SK-N-SH (cell line): ENCODE results near the gene POLR3G. TPM values are rescaled to one million over a fixed set of nuclear protein-coding genes. Genes with fewer than 3 reads are reported as not detected.
A peak's percentile ranks its signal among the peaks of the same experiment; 100 is the strongest.

Source experiments
- CTCF ChIA-PET: fragments of 300-600, 350-600 bp; formaldehyde crosslinking; extraction: SDS; loops from one replicate; lab custom pipeline; 2021; lab: Yijun Ruan, JAX
- POLR2A ChIA-PET: fragments of 350-600 bp; sonication (Branson Sonifier 250); formaldehyde crosslinking; extraction: SDS; loops from one replicate; lab custom pipeline; 2020; ENCODE audit warnings: antibody characterized with exemption, inconsistent platforms; lab: Yijun Ruan, JAX
- DNase-seq: peaks from one replicate; pipeline ENCODE4 v3.0.0; 2012
- H2AFZ ChIP-seq: fragments of 200-600 bp; sonication (generic); 2 replicates; pipeline ENCODE4 v1.8.1; 2016; ENCODE audit warnings: antibody characterized with exemption, mild to moderate bottlenecking, low read depth
- H3F3A ChIP-seq: fragments of 200-600 bp; sonication (generic); replicated peaks from 2 replicates; pipeline ENCODE3; 2016; ENCODE audit warnings: antibody characterized with exemption, mild to moderate bottlenecking; ENCODE audit not compliant: insufficient read depth
- H3K27ac ChIP-seq, 2 experiments: fragments of 200-500 bp in 1 of 2; fragments of 200-600 bp in 1 of 2; sonication (Bioruptor generic) in 1 of 2; sonication (generic), shearing (Covaris generic) in 1 of 2; 2 replicates each; pipeline versions ENCODE4 v1.5.1 to v1.6.1; 2014 to 2016; ENCODE audit warnings: low read depth in 2 of 2, inconsistent platforms in 1 of 2, low read length in 1 of 2, mild to moderate bottlenecking in 1 of 2, mixed read lengths in 1 of 2
- H3K27me3 ChIP-seq: fragments of 200-600 bp; sonication (generic), shearing (Covaris generic); 2 replicates; pipeline ENCODE4 v1.6.1; 2016; ENCODE audit warnings: mixed run types; ENCODE audit not compliant: insufficient read depth
- H3K36me3 ChIP-seq, 2 experiments: fragments of 200-500 bp in 1 of 2; fragments of 200-600 bp in 1 of 2; sonication (Bioruptor generic) in 1 of 2; sonication (generic) in 1 of 2; replicated peaks in 1 of 2; 2 replicates each; pipeline versions ENCODE3 to v1.5.1; 2014 to 2016; ENCODE audit warnings: low read length in 1 of 2, mild to moderate bottlenecking in 1 of 2; ENCODE audit not compliant: insufficient read depth in 2 of 2, control insufficient read depth in 1 of 2
- H3K4me1 ChIP-seq, 2 experiments: fragments of 200-500 bp in 1 of 2; fragments of 200-600 bp in 1 of 2; sonication (Bioruptor generic) in 1 of 2; sonication (generic), shearing (Covaris generic) in 1 of 2; 2 replicates each; pipeline versions ENCODE4 v1.5.1 to v1.6.1; 2014 to 2016; ENCODE audit warnings: low read depth in 1 of 2, low read length in 1 of 2, mixed run types in 1 of 2; ENCODE audit not compliant: insufficient read depth in 2 of 2, control insufficient read depth in 1 of 2
- H3K4me2 ChIP-seq: fragments of 200-600 bp; sonication (generic), shearing (Covaris generic); 2 replicates; pipeline ENCODE4 v1.6.1; 2017; ENCODE audit warnings: mixed run types
- H3K4me3 ChIP-seq, 2 experiments: fragments of 200-500 bp in 1 of 2; fragments of 200-600 bp in 1 of 2; sonication (Bioruptor generic) in 1 of 2; sonication (generic), shearing (Covaris generic) in 1 of 2; 2 replicates each; pipeline versions ENCODE4 v1.5.1 to v1.8.1; 2014 to 2016; ENCODE audit warnings: low read depth in 2 of 2, inconsistent platforms in 1 of 2, low read length in 1 of 2, mild to moderate bottlenecking in 1 of 2, mixed read lengths in 1 of 2, moderate library complexity in 1 of 2
- H3K79me2 ChIP-seq: fragments of 200-600 bp; sonication (generic); 2 replicates; pipeline ENCODE4 v1.8.1; 2017; ENCODE audit warnings: mild to moderate bottlenecking; ENCODE audit not compliant: insufficient read depth
- H3K9ac ChIP-seq: fragments of 200-600 bp; sonication (generic); 2 replicates; pipeline ENCODE4 v1.6.1; 2017; ENCODE audit warnings: mixed run types
- H3K9me2 ChIP-seq: fragments of 200-600 bp; sonication (generic); 2 replicates; pipeline ENCODE4 v1.6.1; 2017; ENCODE audit warnings: mixed run types
- H3K9me3 ChIP-seq: fragments of 200-600 bp; sonication (generic); 2 replicates; pipeline ENCODE4 v1.6.1; 2017; ENCODE audit warnings: mixed run types, mild to moderate bottlenecking, moderate library complexity
- H4K20me1 ChIP-seq: fragments of 200-600 bp; sonication (generic); 2 replicates; pipeline ENCODE4 v1.6.1; 2017; ENCODE audit warnings: mild to moderate bottlenecking, mixed run types; ENCODE audit not compliant: insufficient read depth
- EP300 ChIP-seq, 2 experiments: IDR thresholded peaks; 2 replicates each; pipeline versions ENCODE4 v1.4.0 to v1.6.1; 2012; ENCODE audit warnings: borderline replicate concordance in 1 of 2, low read depth in 1 of 2, low read length in 1 of 2
- FOSL2 ChIP-seq: IDR thresholded peaks from 2 replicates; pipeline ENCODE4 v1.4.0; 2012; ENCODE audit warnings: low read depth, mild to moderate bottlenecking, moderate library complexity, borderline replicate concordance
- JUND ChIP-seq: IDR thresholded peaks from 2 replicates; pipeline ENCODE4 v1.4.0; 2012
- MEF2A ChIP-seq: IDR thresholded peaks from 2 replicates; pipeline ENCODE4 v1.4.0; 2012; ENCODE audit warnings: low read depth, borderline replicate concordance
- MXI1 ChIP-seq: IDR thresholded peaks from 2 replicates; pipeline ENCODE4 v1.6.1; 2012; ENCODE audit warnings: mild to moderate bottlenecking, low read depth, low read length, improper control_type of control experiment
- NFIC ChIP-seq: IDR thresholded peaks from 2 replicates; pipeline ENCODE4 v1.4.0; 2012; ENCODE audit warnings: borderline replicate concordance
- NRF1 ChIP-seq: IDR thresholded peaks from 2 replicates; pipeline ENCODE4 v1.6.1; 2012; ENCODE audit warnings: low read depth, mild to moderate bottlenecking, low read length
- RAD21 ChIP-seq: IDR thresholded peaks from 2 replicates; pipeline ENCODE4 v1.6.1; 2012; ENCODE audit warnings: mild to moderate bottlenecking, low read length
- RCOR1 ChIP-seq: fragments of 150-350 bp; IDR thresholded peaks from 2 replicates; pipeline ENCODE4 v1.6.1; 2017; ENCODE audit warnings: antibody characterized with exemption, low read length
- RFX5 ChIP-seq: IDR thresholded peaks from 2 replicates; pipeline ENCODE4 v1.6.1; 2012; ENCODE audit warnings: mild to moderate bottlenecking, improper control_type of control experiment, low read length
- RXRA ChIP-seq: IDR thresholded peaks from 2 replicates; pipeline ENCODE4 v1.4.0; 2012; ENCODE audit warnings: low read depth, mild to moderate bottlenecking, borderline replicate concordance
- TCF12 ChIP-seq: IDR thresholded peaks from 2 replicates; pipeline ENCODE4 v1.4.0; 2012
- WGBS: methylation state at CpG from one replicate; pipeline ENCODE4 v1.1.6; 2017; ENCODE audit warnings: low lambda C conversion rate; 5-methylcytosine and 5-hydroxymethylcytosine counted together
- polyA plus RNA-seq, 3 experiments: library from polyadenylated mRNA; depleted of rRNA; stranded (reverse); fragments of >200 nt; gene quantifications; 2 replicates each; pipeline ENCODE4 v1.2.3, GENCODE V29; 2012
- TF ChIP-seq, protein P1 (sequence below): IDR thresholded peaks from 2 replicates; pipeline ENCODE4 v1.4.0; 2012; ENCODE audit warnings: low read depth, borderline replicate concordance
- TF ChIP-seq, protein P2 (sequence below): IDR thresholded peaks from 2 replicates; pipeline ENCODE4; 2012
- TF ChIP-seq, protein P3 (sequence below): fragments of 150-350 bp; IDR thresholded peaks from 2 replicates; pipeline ENCODE4 v1.6.1; 2017; ENCODE audit warnings: antibody characterized with exemption, low read length, low read depth, borderline replicate concordance
- TF ChIP-seq, protein P4 (sequence below): IDR thresholded peaks from 2 replicates; pipeline ENCODE4 v1.6.1; 2012; ENCODE audit warnings: mild to moderate bottlenecking, low read depth, low read length, moderate library complexity

Gene POLR3G
- polyA plus RNA-seq, 1 of the 3 experiments (the other 2 are of a cell fraction), result 17.1 TPM

DNA sequence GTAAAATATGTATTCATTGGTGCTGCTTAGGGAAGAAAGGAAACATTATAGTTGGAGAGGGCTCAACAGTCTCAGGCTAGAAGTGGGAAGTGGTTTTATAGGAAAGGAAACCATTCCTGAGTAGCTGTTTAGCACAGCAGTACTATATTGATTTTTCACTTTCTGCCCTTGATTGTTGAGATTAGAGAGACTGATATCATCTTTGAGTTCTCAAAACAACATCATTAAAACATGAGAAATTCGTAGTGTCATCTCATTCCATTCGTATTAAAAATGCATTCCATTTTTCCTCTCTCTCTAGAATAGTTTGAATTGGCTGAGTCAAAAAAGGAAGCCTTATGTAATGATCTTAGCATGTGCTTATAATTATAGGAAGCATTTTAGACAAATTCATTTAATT is 14.1 kb downstream of the POLR3G start:
- H3K4me3 ChIP-seq, result no peak overlapping the region
- H3K9me2 ChIP-seq, result no peaks in the 10 kb centered on the region
- H3K4me1 ChIP-seq, result peaks cover 0 to 12% of the 10 kb centered on the region in 2 experiments; a peak in 2 of 4 replicates
- H3K36me3 ChIP-seq, result no peaks in the 10 kb centered on the region
- H3K79me2 ChIP-seq, result no peaks in the 10 kb centered on the region
- H3K27me3 ChIP-seq, result no peaks in the 10 kb centered on the region
- no peak overlapping the region; the same call in 1 of the 2 replicates for H2AFZ ChIP-seq
- TF ChIP-seq NRF1 (no peak), JUND (peak; percentile 61; the same call in 1 of the 2 replicates), RXRA (peak; percentile 36; the same call in 1 of the 2 replicates), NFIC (peak; percentile 39; the same call in 1 of the 2 replicates), EP300 (IDR thresholded peaks at IDR 0.05; ENCODE audit: borderline replicate concordance in 1 of 2, low read depth in 1 of 2, low read length in 1 of 2) (peak in 1 of 2 experiments; percentile 47; a peak in 1 of 4 replicates), TCF12 (peak; percentile 77), FOSL2 (peak; percentile 34; the same call in 1 of the 2 replicates), MEF2A (0 out of 2 replicates have a peak, but pooled peaks have one; percentile 48)
- TF ChIP-seq, protein P1, sequence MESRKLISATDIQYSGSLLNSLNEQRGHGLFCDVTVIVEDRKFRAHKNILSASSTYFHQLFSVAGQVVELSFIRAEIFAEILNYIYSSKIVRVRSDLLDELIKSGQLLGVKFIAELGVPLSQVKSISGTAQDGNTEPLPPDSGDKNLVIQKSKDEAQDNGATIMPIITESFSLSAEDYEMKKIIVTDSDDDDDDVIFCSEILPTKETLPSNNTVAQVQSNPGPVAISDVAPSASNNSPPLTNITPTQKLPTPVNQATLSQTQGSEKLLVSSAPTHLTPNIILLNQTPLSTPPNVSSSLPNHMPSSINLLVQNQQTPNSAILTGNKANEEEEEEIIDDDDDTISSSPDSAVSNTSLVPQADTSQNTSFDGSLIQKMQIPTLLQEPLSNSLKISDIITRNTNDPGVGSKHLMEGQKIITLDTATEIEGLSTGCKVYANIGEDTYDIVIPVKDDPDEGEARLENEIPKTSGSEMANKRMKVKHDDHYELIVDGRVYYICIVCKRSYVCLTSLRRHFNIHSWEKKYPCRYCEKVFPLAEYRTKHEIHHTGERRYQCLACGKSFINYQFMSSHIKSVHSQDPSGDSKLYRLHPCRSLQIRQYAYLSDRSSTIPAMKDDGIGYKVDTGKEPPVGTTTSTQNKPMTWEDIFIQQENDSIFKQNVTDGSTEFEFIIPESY, result no peak
- TF ChIP-seq, protein P2, sequence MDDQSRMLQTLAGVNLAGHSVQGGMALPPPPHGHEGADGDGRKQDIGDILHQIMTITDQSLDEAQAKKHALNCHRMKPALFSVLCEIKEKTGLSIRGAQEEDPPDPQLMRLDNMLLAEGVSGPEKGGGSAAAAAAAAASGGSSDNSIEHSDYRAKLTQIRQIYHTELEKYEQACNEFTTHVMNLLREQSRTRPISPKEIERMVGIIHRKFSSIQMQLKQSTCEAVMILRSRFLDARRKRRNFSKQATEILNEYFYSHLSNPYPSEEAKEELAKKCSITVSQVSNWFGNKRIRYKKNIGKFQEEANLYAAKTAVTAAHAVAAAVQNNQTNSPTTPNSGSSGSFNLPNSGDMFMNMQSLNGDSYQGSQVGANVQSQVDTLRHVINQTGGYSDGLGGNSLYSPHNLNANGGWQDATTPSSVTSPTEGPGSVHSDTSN, result peak; percentile 70
- H3K9me3 ChIP-seq, result no peaks in the 10 kb centered on the region
- peak overlapping the region; percentile 17; the same call in 1 of the 2 replicates for H3K4me2 ChIP-seq
- peaks cover 11% of the 10 kb centered on the region for H3F3A ChIP-seq
- H4K20me1 ChIP-seq, result no peaks in the 10 kb centered on the region
- H3K27ac ChIP-seq, result peak overlapping the region; percentile 45 to 72; a peak in 3 of 4 replicates
- DNase-seq, result no peak
- ChIA-PET POLR2A (no interaction called here), CTCF (no interaction called here)
- 0 out of 2 replicates have a peak overlapping the region, but pooled peaks have one; percentile 15 for H3K9ac ChIP-seq
- WGBS, result 13% methylated on average over 2 of the region's 2 CpGs

DNA sequence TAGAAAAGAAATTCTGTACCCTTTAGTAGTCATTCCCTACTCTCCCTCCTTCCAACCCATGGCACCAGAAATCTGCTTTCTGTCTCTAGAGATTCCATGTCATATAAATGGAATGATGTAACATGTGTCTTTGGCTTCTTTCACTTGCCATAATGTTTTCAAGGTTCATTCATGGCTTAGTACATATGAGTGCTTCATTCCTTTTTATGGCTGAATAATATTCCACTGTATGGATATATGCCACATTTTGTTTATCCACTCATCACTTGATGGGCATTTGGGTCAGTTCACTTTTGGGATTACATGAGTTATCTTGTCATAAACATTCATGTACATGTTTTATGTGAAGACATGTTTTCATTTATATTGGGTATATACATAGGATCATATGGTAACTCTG is 19.4 kb downstream of the POLR3G start:
- POLR2A ChIA-PET, result no interaction called here
- no peak overlapping the region for H3K4me2 ChIP-seq
- CTCF ChIA-PET, result no interaction called here
- H4K20me1 ChIP-seq, result no peaks in the 10 kb centered on the region
- H3K27ac ChIP-seq, result no peak overlapping the region
- H3K4me1 ChIP-seq, result peaks cover 0 to 3% of the 10 kb centered on the region in 2 experiments; a peak in 1 of 4 replicates
- H3F3A ChIP-seq, result peaks cover under 1% of the 10 kb centered on the region
- H3K9me2 ChIP-seq, result no peaks in the 10 kb centered on the region
- H3K4me3 ChIP-seq, result no peak overlapping the region
- TF ChIP-seq RCOR1 (no peak), NRF1 (no peak), RFX5 (no peak), MEF2A (no peak), RAD21 (no peak), MXI1 (no peak), FOSL2 (no peak)
- TF ChIP-seq, protein P3, sequence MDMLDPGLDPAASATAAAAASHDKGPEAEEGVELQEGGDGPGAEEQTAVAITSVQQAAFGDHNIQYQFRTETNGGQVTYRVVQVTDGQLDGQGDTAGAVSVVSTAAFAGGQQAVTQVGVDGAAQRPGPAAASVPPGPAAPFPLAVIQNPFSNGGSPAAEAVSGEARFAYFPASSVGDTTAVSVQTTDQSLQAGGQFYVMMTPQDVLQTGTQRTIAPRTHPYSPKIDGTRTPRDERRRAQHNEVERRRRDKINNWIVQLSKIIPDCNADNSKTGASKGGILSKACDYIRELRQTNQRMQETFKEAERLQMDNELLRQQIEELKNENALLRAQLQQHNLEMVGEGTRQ, result no peak
- TF ChIP-seq, protein P4, sequence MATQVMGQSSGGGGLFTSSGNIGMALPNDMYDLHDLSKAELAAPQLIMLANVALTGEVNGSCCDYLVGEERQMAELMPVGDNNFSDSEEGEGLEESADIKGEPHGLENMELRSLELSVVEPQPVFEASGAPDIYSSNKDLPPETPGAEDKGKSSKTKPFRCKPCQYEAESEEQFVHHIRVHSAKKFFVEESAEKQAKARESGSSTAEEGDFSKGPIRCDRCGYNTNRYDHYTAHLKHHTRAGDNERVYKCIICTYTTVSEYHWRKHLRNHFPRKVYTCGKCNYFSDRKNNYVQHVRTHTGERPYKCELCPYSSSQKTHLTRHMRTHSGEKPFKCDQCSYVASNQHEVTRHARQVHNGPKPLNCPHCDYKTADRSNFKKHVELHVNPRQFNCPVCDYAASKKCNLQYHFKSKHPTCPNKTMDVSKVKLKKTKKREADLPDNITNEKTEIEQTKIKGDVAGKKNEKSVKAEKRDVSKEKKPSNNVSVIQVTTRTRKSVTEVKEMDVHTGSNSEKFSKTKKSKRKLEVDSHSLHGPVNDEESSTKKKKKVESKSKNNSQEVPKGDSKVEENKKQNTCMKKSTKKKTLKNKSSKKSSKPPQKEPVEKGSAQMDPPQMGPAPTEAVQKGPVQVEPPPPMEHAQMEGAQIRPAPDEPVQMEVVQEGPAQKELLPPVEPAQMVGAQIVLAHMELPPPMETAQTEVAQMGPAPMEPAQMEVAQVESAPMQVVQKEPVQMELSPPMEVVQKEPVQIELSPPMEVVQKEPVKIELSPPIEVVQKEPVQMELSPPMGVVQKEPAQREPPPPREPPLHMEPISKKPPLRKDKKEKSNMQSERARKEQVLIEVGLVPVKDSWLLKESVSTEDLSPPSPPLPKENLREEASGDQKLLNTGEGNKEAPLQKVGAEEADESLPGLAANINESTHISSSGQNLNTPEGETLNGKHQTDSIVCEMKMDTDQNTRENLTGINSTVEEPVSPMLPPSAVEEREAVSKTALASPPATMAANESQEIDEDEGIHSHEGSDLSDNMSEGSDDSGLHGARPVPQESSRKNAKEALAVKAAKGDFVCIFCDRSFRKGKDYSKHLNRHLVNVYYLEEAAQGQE, result no peak
- no peak for DNase-seq
- 0 out of 2 replicates have a peak, but pooled peaks cover 4% of the 10 kb centered on the region for H3K9me3 ChIP-seq
- H3K36me3 ChIP-seq, result peaks cover 4 to 20% of the 10 kb centered on the region in 2 experiments
- H3K79me2 ChIP-seq, result no peaks in the 10 kb centered on the region
- no peaks in the 10 kb centered on the region for H3K27me3 ChIP-seq
- H3K9ac ChIP-seq, result no peak overlapping the region
- no peak overlapping the region for H2AFZ ChIP-seq
